HepG2 (cell line): ENCODE data around the gene WIPF2. TPM values are rescaled to one million over a fixed set of nuclear protein-coding genes. Genes with fewer than 3 reads are reported as not detected.
A peak's percentile ranks its signal among the peaks of the same experiment; 100 is the strongest.
"Not testable (repeated sequence)": the region's sequence is repeated elsewhere in the genome, so short reads cannot be mapped to it uniquely, and the experiment has no call there.

Experiments
- ATAC-seq: fragments of 200-7000 bp; cut with Tn5 transposase; 3 replicates; pipeline ENCODE4 v1.9.1; 2020; ENCODE audit warnings: mild to moderate bottlenecking, moderate library complexity
- BruUV-seq: library from RNA; stranded (reverse); fragments of 400-500 nt; replicated peaks from 2 replicates; lab custom pipeline; 2021; lab: Mats Ljungman, UMichigan
- CTCF ChIA-PET: fragments of 300-600 bp; formaldehyde crosslinking; extraction: SDS; loops from one replicate; lab custom pipeline; 2021; ENCODE audit warnings: low total read pairs, inconsistent platforms, low intra/inter-chr PET ratio; lab: Yijun Ruan, JAX
- POLR2A ChIA-PET: fragments of 350-600 bp; sonication (Branson Sonifier 250); formaldehyde crosslinking; loops from one replicate; lab custom pipeline; 2020; ENCODE audit warnings: antibody characterized with exemption, inconsistent platforms; lab: Yijun Ruan, JAX
- DNase-seq: peaks from one replicate; pipeline ENCODE4 v3.0.0-alpha.2; 2015; ENCODE audit warnings: low spot score
- FAIRE-seq: peaks from 3 replicates; lab custom pipeline; 2011; peaks lifted over from hg19 to GRCh38; lab: Jason Lieb, UNC
- H2AFZ ChIP-seq: one replicate; pipeline ENCODE4 v1.6.1; 2011; ENCODE audit warnings: low read length, inconsistent platforms
- H3K27ac ChIP-seq: fragments of 300-600 bp; 3 replicates; pipeline ENCODE4 v1.8.0; 2011; ENCODE audit warnings: mixed run types, mild to moderate bottlenecking, mixed read lengths, low read length, inconsistent platforms; ENCODE audit not compliant: insufficient read depth; ENCODE audit errors: extremely low read length
- H3K27me3 ChIP-seq, 2 experiments: fragments of 200-600 bp in 1 of 2; 2 replicates in 1 of 2; 3 replicates in 1 of 2; pipeline versions ENCODE4 v1.6.0 to v1.8.0; 2011; ENCODE audit warnings: low read length in 2 of 2, mild to moderate bottlenecking in 2 of 2, moderate library complexity in 2 of 2, inconsistent platforms in 1 of 2; ENCODE audit not compliant: insufficient read depth in 2 of 2, control insufficient read depth in 1 of 2
- H3K36me3 ChIP-seq, 2 experiments: fragments of 200-600 bp in 1 of 2; replicated peaks in 1 of 2; 2 replicates in 1 of 2; 3 replicates in 1 of 2; pipeline versions ENCODE4 v1.5.1 to v1.8.0; 2011; ENCODE audit warnings: low read length in 2 of 2, inconsistent platforms in 1 of 2; ENCODE audit not compliant: insufficient read depth in 2 of 2, control insufficient read depth in 1 of 2
- H3K4me1 ChIP-seq: 2 replicates; pipeline ENCODE4 v1.5.1; 2012; ENCODE audit warnings: low read length, inconsistent platforms; ENCODE audit not compliant: insufficient read depth
- H3K4me2 ChIP-seq: 2 replicates; pipeline ENCODE4 v1.6.0; 2011; ENCODE audit warnings: low read depth, low read length, inconsistent platforms
- H3K4me3 ChIP-seq, 3 experiments: fragments of 200-600 bp in 1 of 3; sonication (generic), shearing (Covaris generic) in 1 of 3; replicated peaks in 1 of 3; 2 replicates each; pipeline ENCODE4 v1.5.1; 2011 to 2016; ENCODE audit warnings: low read length in 3 of 3, inconsistent platforms in 2 of 3, low read depth in 2 of 3, mild to moderate bottlenecking in 2 of 3, control low read depth in 1 of 3, mixed read lengths in 1 of 3; ENCODE audit not compliant: insufficient read depth in 1 of 3
- H3K79me2 ChIP-seq: one replicate; pipeline ENCODE4 v1.6.1; 2011; ENCODE audit warnings: low read length, inconsistent platforms; ENCODE audit not compliant: insufficient read depth
- H3K9ac ChIP-seq: 2 replicates; pipeline ENCODE4 v1.6.0; 2011; ENCODE audit warnings: mild to moderate bottlenecking, low read depth, low read length, inconsistent platforms; ENCODE audit not compliant: insufficient read depth
- H3K9me3 ChIP-seq: 2 replicates; pipeline ENCODE4 v1.5.1; 2012; ENCODE audit warnings: mild to moderate bottlenecking, low read length
- H4K20me1 ChIP-seq: 2 replicates; pipeline ENCODE4 v1.6.0; 2011; ENCODE audit warnings: inconsistent platforms, mild to moderate bottlenecking, low read length, moderate library complexity; ENCODE audit not compliant: insufficient read depth
- ETV5 ChIP-seq: IDR thresholded peaks from 2 replicates; pipeline ENCODE4 v1.6.1; 2018; ENCODE audit warnings: missing biosample characterization, missing genetic modification reagents, inconsistent platforms, borderline replicate concordance
- MAFK ChIP-seq, 2 experiments: IDR thresholded peaks in 1 of 2; conservative IDR thresholded peaks in 1 of 2; 2 replicates each; pipeline ENCODE4 v1.6.1; 2011; ENCODE audit warnings: improper control_type of control experiment in 2 of 2, low read length in 2 of 2
- REL ChIP-seq: sonication (generic); formaldehyde crosslinking; conservative IDR thresholded peaks from 2 replicates; pipeline ENCODE4 v1.8.0; 2022; ENCODE audit warnings: mild to moderate bottlenecking, missing genetic modification reagents, moderate library complexity
- ZNF292 ChIP-seq: sonication (generic); formaldehyde crosslinking; IDR thresholded peaks from 2 replicates; pipeline ENCODE4 v1.8.1; 2022; ENCODE audit warnings: mild to moderate bottlenecking, low read depth, missing genetic modification reagents, borderline replicate concordance
- WGBS: methylation state at CpG from one replicate; pipeline ENCODE4 v1.1.6; 2017; ENCODE audit warnings: low lambda C conversion rate; 5-methylcytosine and 5-hydroxymethylcytosine counted together
- in situ Hi-C: cut with HindIII; loops from 2 replicates; pipeline ENCODE4 v1.10.0; 2017; ENCODE audit warnings: low pct_unique_long_range_greater_than_20kb; ENCODE audit not compliant: extremely low pct_ligation_motif_present
- intact Hi-C: fragments of 100-400 bp; cut with micrococcal nuclease; formaldehyde crosslinking; loops from one replicate; pipeline ENCODE4 v1.10.0; 2022; ENCODE audit not compliant: unreplicated experiment
- polyA plus RNA-seq, 8 experiments: library from polyadenylated mRNA; depleted of rRNA in 3 of 8; stranded (reverse) in 7 of 8; unstranded in 1 of 8; fragments of >200 nt; fragmentation: Illumina TruSeq in 4 of 8; extraction: Trizol in 4 of 8; gene quantifications; 2 replicates each; pipeline versions ENCODE4 v1.2.1 to v1.2.3, GENCODE V29; 2011 to 2016; ENCODE audit warnings: low read depth in 4 of 8, missing spikeins in 1 of 8, mixed read lengths in 1 of 8; ENCODE audit not compliant: insufficient read depth in 1 of 8
- total RNA-seq, 5 experiments: library from RNA; depleted of rRNA; stranded (reverse); fragments of >200 nt; fragmentation: Illumina TruSeq; extraction: Trizol; gene quantifications; 2 replicates each; pipeline ENCODE4 v1.2.3, GENCODE V29; 2016; ENCODE audit warnings: low read depth in 1 of 5
- TF ChIP-seq, protein P1 (sequence below): sonication (generic); formaldehyde crosslinking; IDR thresholded peaks from 2 replicates; pipeline ENCODE4 v1.5.1; 2020; ENCODE audit warnings: mild to moderate bottlenecking, moderate library complexity, missing genetic modification reagents
- TF ChIP-seq, protein P2 (sequence below): sonication (generic); formaldehyde crosslinking; IDR thresholded peaks from 2 replicates; pipeline ENCODE4 v1.8.0; 2022; ENCODE audit warnings: mild to moderate bottlenecking, missing genetic modification reagents; ENCODE audit not compliant: insufficient replicate concordance

The WIPF2 gene
- total and polyA plus RNA-seq, 2 of the 13 experiments (the other 11 are each of a cell fraction or from before 2014, with no cell fraction given) = 7.2 to 10.8 TPM

DNA sequence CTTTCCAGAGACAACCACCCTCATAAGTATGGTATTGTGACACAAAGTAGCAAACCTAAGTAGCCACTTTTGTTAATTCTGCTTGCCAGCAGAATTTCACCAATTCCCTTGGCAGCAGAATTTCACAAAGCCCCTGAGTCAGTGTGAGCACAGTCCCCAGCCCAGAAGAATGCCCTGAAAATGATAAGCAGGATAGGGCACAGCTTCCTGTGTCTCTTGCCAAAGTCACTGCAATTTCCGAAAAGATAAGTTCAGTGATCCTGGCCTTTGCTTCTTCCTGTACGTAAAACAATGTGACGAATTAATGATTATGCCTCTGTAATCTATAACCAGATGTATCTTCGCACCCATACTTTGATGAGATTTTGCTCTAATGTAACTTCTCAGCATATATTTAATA lies 16.0 kb upstream of the WIPF2 start:
- in situ Hi-C loops (loop anchor here (5.0 to 10.0 kb wide), 2 partner anchors 84 to 152 kb away; partner anchors contain the start of gene CDC6), intact Hi-C loops (loop anchor here (5.0 kb wide), 1 partner anchor 154 kb away; no protein-coding TSS in a partner anchor)
- H3K36me3 ChIP-seq = no peaks in the 10 kb centered on the region
- H2AFZ ChIP-seq = no peak overlapping the region
- no peak overlapping the region for H3K4me3 ChIP-seq
- no peaks in the 10 kb centered on the region for H3K27me3 ChIP-seq
- no peaks in the 10 kb centered on the region for H4K20me1 ChIP-seq
- no peak for TF ChIP-seq ZNF292 (CRISPR knock-in tag)
- TF ChIP-seq, protein P1, sequence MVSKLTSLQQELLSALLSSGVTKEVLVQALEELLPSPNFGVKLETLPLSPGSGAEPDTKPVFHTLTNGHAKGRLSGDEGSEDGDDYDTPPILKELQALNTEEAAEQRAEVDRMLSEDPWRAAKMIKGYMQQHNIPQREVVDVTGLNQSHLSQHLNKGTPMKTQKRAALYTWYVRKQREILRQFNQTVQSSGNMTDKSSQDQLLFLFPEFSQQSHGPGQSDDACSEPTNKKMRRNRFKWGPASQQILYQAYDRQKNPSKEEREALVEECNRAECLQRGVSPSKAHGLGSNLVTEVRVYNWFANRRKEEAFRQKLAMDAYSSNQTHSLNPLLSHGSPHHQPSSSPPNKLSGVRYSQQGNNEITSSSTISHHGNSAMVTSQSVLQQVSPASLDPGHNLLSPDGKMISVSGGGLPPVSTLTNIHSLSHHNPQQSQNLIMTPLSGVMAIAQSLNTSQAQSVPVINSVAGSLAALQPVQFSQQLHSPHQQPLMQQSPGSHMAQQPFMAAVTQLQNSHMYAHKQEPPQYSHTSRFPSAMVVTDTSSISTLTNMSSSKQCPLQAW (CRISPR knock-in tag) = 0 out of 2 replicates have a peak, but pooled peaks have one; percentile 24
- peak; percentile 52; the same call in 1 of the 2 replicates for TF ChIP-seq ETV5 (CRISPR knock-in tag)
- TF ChIP-seq, protein P2, sequence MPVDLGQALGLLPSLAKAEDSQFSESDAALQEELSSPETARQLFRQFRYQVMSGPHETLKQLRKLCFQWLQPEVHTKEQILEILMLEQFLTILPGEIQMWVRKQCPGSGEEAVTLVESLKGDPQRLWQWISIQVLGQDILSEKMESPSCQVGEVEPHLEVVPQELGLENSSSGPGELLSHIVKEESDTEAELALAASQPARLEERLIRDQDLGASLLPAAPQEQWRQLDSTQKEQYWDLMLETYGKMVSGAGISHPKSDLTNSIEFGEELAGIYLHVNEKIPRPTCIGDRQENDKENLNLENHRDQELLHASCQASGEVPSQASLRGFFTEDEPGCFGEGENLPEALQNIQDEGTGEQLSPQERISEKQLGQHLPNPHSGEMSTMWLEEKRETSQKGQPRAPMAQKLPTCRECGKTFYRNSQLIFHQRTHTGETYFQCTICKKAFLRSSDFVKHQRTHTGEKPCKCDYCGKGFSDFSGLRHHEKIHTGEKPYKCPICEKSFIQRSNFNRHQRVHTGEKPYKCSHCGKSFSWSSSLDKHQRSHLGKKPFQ (CRISPR knock-in tag) = peak; percentile 11
- 0 out of 4 replicates have a peak, but pooled peaks of 1 of the 2 experiments have one; percentile 5 for TF ChIP-seq MAFK (conservative IDR thresholded peaks at IDR 0.05 in 1 of 2, IDR thresholded peaks at IDR 0.05 in 1 of 2; ENCODE audit: low read length in 2 of 2)
- no peak for TF ChIP-seq REL (CRISPR knock-in tag)
- TF ChIP-seq, all 625 proteins: peak for 4
- FAIRE-seq (no peak), ATAC-seq (no peak), DNase-seq (no peak)
- H3K9me3 ChIP-seq = no peaks in the 10 kb centered on the region
- H3K27ac ChIP-seq = peak overlapping the region; percentile 0
- peaks cover 78% of the 10 kb centered on the region for H3K4me1 ChIP-seq
- BruUV-seq = no TSS peak
- no peak overlapping the region for H3K9ac ChIP-seq
- 34% methylated on average over 4 of the region's 4 CpGs for WGBS
- no peaks in the 10 kb centered on the region for H3K79me2 ChIP-seq
- POLR2A ChIA-PET = interaction anchor here (0.9 to 2.1 kb wide), 3 partner anchors 16 to 85 kb away, joined by 3 to 17 read pairs (median 3); partner anchors contain the start of gene WIPF2
- peak overlapping the region; percentile 76 for H3K4me2 ChIP-seq
- CTCF ChIA-PET = interaction anchor here (2.8 kb wide), 1 partner anchor 88 kb away, joined by 38 read pairs; no protein-coding TSS in a partner anchor

DNA sequence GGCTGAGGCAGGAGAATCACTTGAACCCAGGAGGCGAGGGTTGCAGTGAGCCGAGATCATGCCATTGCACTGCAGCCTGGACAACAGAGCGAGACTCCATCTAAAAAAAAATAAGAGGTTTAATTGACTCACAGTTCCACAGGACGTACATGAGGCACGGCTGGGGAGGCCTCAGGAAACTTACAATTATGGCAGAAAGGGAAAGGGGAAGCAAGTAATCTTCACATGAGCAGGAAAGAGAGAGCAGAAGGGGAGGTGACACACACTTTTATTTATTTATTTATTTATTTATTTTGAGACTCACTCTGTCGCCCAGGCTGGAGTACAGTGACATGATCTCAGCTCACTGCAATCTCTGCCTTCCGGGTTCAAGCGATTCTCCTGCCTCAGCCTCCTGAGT lies 12.9 kb upstream of the WIPF2 start:
- FAIRE-seq, ATAC-seq, POLR2A ChIA-PET, H3K9me3 ChIP-seq, H3K27me3 ChIP-seq, H2AFZ ChIP-seq, H3K27ac ChIP-seq, H3K79me2 ChIP-seq, H4K20me1 ChIP-seq, CTCF ChIA-PET, intact Hi-C loops, BruUV-seq, H3K4me3 ChIP-seq, H3K4me2 ChIP-seq, H3K9ac ChIP-seq, H3K36me3 ChIP-seq, DNase-seq: not testable (repeated sequence)
- peaks cover 72% of the 10 kb centered on the region for H3K4me1 ChIP-seq
- 85% methylated on average over 8 of the region's 8 CpGs for whole genome bisulfite sequencing
- in situ Hi-C loops = loop anchor here (10.0 kb wide), 1 partner anchor 149 kb away; no protein-coding TSS in a partner anchor
